Posterior cingulate gyrus (tissue), 11 donors: ENCODE data around the gene KRT76.

Source experiments
- DNase-seq, 10 donors: peaks; one replicate each; pipeline versions ENCODE4 v3.0.0 to v3.0.0-alpha.2; 2020 to 2021; ENCODE audit warnings: mixed read lengths in 3 of 10
- intact Hi-C: fragments of 100-400 bp; cut with DNase I; formaldehyde crosslinking; loops from one replicate; pipeline ENCODE4 v1.15.1; 2023

Gene KRT76

GRCh38 chr12:52776913-52777395, at the start of gene KRT76:
TSS of gene KRT76 (minus strand) at chr12:52777345. CDS start at chr12:52777291, 54 bp downstream.
- peak in 1 of 10 donors; percentile 67 for DNase-seq
- intact Hi-C loops = no loop called here

GRCh38 chr12:52825961-52826360, 48.8 kb upstream of the KRT76 start:
- intact Hi-C loops = no loop called here
- DNase-seq = peak in 1 of 10 donors; percentile 33

GRCh38 chr12:52824741-52825410, 47.7 kb upstream of the KRT76 start:
- intact Hi-C loops = no loop called here
- peak in 2 of 10 donors; percentile 45 to 59 for DNase-seq

- DNase-seq = peak in 2 of 10 donors; percentile 72 to 74
- intact Hi-C loops = no loop called here
These were observed 46.8 kb upstream of the KRT76 start for GRCh38 chr12:52823761-52824450.

- intact Hi-C loops = no loop called here
- DNase-seq = peak in 2 of 10 donors; percentile 70 to 72
These were observed 45.8 kb upstream of the KRT76 start for GRCh38 chr12:52822771-52823510.

GRCh38 chr12:52821826-52822660, 44.9 kb upstream of the KRT76 start:
- intact Hi-C loops = no loop called here
- DNase-seq = peak in 2 of 10 donors; percentile 26 to 41

- intact Hi-C loops = no loop called here
- DNase-seq = peak in 2 of 10 donors; percentile 12 to 25
These were observed 44.1 kb upstream of the KRT76 start for GRCh38 chr12:52821071-52821730.

GRCh38 chr12:52820521-52820920, 43.4 kb upstream of the KRT76 start:
- peak in 2 of 10 donors; percentile 5 to 28 for DNase-seq
- intact Hi-C loops = no loop called here

- peak in 2 of 10 donors; percentile 7 to 62 for DNase-seq
- intact Hi-C loops = no loop called here
These were observed 42.8 kb upstream of the KRT76 start for GRCh38 chr12:52819731-52820510.

GRCh38 chr12:52818887-52819420, 41.8 kb upstream of the KRT76 start:
- DNase-seq = peak in 2 of 10 donors; percentile 15 to 20
- intact Hi-C loops = no loop called here

- intact Hi-C loops = no loop called here
- DNase-seq = peak in 1 of 10 donors; percentile 52
These were observed 41.2 kb upstream of the KRT76 start for GRCh38 chr12:52818388-52818787.

GRCh38 chr12:52817699-52818238, 40.6 kb upstream of the KRT76 start:
- DNase-seq = peak in 1 of 10 donors; percentile 43
- intact Hi-C loops = no loop called here

GRCh38 chr12:52817003-52817698, 40.0 kb upstream of the KRT76 start:
- intact Hi-C loops = no loop called here
- DNase-seq = no peak

- peak in 1 of 10 donors; percentile 60 for DNase-seq
- intact Hi-C loops = no loop called here
These were observed 38.8 kb upstream of the KRT76 start for GRCh38 chr12:52815676-52816588.

GRCh38 chr12:52815161-52815560, 38.0 kb upstream of the KRT76 start:
- no peak for DNase-seq
- intact Hi-C loops = no loop called here

GRCh38 chr12:52814710-52815155, 37.6 kb upstream of the KRT76 start:
- intact Hi-C loops = no loop called here
- peak in 1 of 10 donors; percentile 69 for DNase-seq
